Measurements from ENCODE around the gene BTRC. TPM values are rescaled to one million over a fixed set of nuclear protein-coding genes. Genes with fewer than 3 reads are reported as not detected.

BTRC gene
- total and polyA plus RNA-seq, 2 donors from 2014 or later, result 6.7 to 18.0 TPM

GRCh38 chr10:101504438-101504837 is 150.5 kb downstream of the BTRC start:
- H3K4me3 ChIP-seq (ENCODE audit: low read length in 3 of 3), result no peak overlapping the region
- intact Hi-C loops (cut with DNase I), result no loop called here
- H3K36me3 ChIP-seq (ENCODE audit: control insufficient read depth in 2 of 3, insufficient read depth in 3 of 3, low read length in 3 of 3), result no peaks in the 10 kb centered on the region
- H3K9me3 ChIP-seq (ENCODE audit: control insufficient read depth in 2 of 3, insufficient read depth in 1 of 3, low read length in 3 of 3), result no peaks in the 10 kb centered on the region
- no peaks in the 10 kb centered on the region for H3K4me1 ChIP-seq (ENCODE audit: control insufficient read depth in 2 of 3, insufficient read depth in 2 of 3, low read depth in 1 of 3, low read length in 3 of 3)
- DNase-seq (no peak), FAIRE-seq (no peak)
- TF ChIP-seq CTCF (IDR thresholded peaks at IDR 0.05; ENCODE audit: borderline replicate concordance, extremely low read depth, insufficient read depth), result no peak
- no peak overlapping the region for H3K27ac ChIP-seq (ENCODE audit: low read depth in 2 of 2, low read length in 2 of 2)
- H3K9ac ChIP-seq (ENCODE audit: low read length in 3 of 3), result no peak overlapping the region
- H3K27me3 ChIP-seq (ENCODE audit: control insufficient read depth, insufficient read depth, low read length), result no peaks in the 10 kb centered on the region

GRCh38 chr10:101506829-101507661 is 153.1 kb downstream of the BTRC start:
- no peak for DNase-seq
- no peaks in the 10 kb centered on the region for H3K9me3 ChIP-seq (ENCODE audit: control insufficient read depth in 2 of 3, insufficient read depth in 1 of 3, low read length in 3 of 3)
- H3K27ac ChIP-seq (ENCODE audit: low read depth in 2 of 2, low read length in 2 of 2), result no peak overlapping the region
- no peak overlapping the region for H3K4me3 ChIP-seq (ENCODE audit: low read length in 3 of 3)
- no peak for FAIRE-seq
- H3K27me3 ChIP-seq (ENCODE audit: control insufficient read depth, insufficient read depth, low read length), result no peaks in the 10 kb centered on the region
- no peak overlapping the region for H3K9ac ChIP-seq (ENCODE audit: low read length in 3 of 3)
- intact Hi-C loops (cut with DNase I), result no loop called here
- H3K36me3 ChIP-seq (ENCODE audit: control insufficient read depth in 2 of 3, insufficient read depth in 3 of 3, low read length in 3 of 3), result no peaks in the 10 kb centered on the region
- TF ChIP-seq CTCF (IDR thresholded peaks at IDR 0.05; ENCODE audit: borderline replicate concordance, extremely low read depth, insufficient read depth), result no peak
- no peaks in the 10 kb centered on the region for H3K4me1 ChIP-seq (ENCODE audit: control insufficient read depth in 2 of 3, insufficient read depth in 2 of 3, low read depth in 1 of 3, low read length in 3 of 3)

- no peaks in the 10 kb centered on the region for H3K9me3 ChIP-seq (ENCODE audit: control insufficient read depth in 2 of 3, insufficient read depth in 1 of 3, low read length in 3 of 3)
- H3K27me3 ChIP-seq (ENCODE audit: control insufficient read depth, insufficient read depth, low read length), result no peaks in the 10 kb centered on the region
- H3K4me3 ChIP-seq (ENCODE audit: low read length in 3 of 3), result no peak overlapping the region
- FAIRE-seq, result no peak
- DNase-seq, result no peak
- no peak overlapping the region for H3K9ac ChIP-seq (ENCODE audit: low read length in 3 of 3)
- no peak overlapping the region for H3K27ac ChIP-seq (ENCODE audit: low read depth in 2 of 2, low read length in 2 of 2)
- H3K4me1 ChIP-seq (ENCODE audit: control insufficient read depth in 2 of 3, insufficient read depth in 2 of 3, low read depth in 1 of 3, low read length in 3 of 3), result no peaks in the 10 kb centered on the region
- no peaks in the 10 kb centered on the region for H3K36me3 ChIP-seq (ENCODE audit: control insufficient read depth in 2 of 3, insufficient read depth in 3 of 3, low read length in 3 of 3)
- intact Hi-C loops (cut with DNase I), result no loop called here
- no peak for TF ChIP-seq CTCF (IDR thresholded peaks at IDR 0.05; ENCODE audit: borderline replicate concordance, extremely low read depth, insufficient read depth)
Measured at GRCh38 chr10:101507828-101508227, 153.9 kb downstream of the BTRC start.

Measured in kidney (tissue), 14 donors.